Hematopoietic multipotent progenitor cell (in vitro differentiated cells): ENCODE results near the gene CERS3. TPM values are rescaled to one million over a fixed set of nuclear protein-coding genes. Genes with fewer than 3 reads are reported as not detected.

Experiments
- DNase-seq, 3 donors: peaks; one replicate each; pipeline ENCODE4 v3.0.0-alpha.2; 2011 to 2015; ENCODE audit warnings: low read depth in 2 of 3, low spot score in 2 of 3
- small RNA-seq: library from RNA; depleted of rRNA; stranded (forward); fragments of <200 nt; gene quantifications from one replicate; pipeline ENCODE3, GENCODE V24; 2012
- total RNA-seq: library from RNA; depleted of rRNA; stranded (reverse); fragments of >200 nt; gene quantifications from one replicate; pipeline ENCODE4 v1.2.3, GENCODE V29; 2012

CERS3 gene
- total RNA-seq, 1 donor, result under 0.01 TPM

GRCh38 chr15:100385300-100386050 is 143.3 kb downstream of the CERS3 start:
- DNase-seq, result no peak

- DNase-seq, result no peak
Measured at GRCh38 chr15:100384108-100384410, 144.7 kb downstream of the CERS3 start.

GRCh38 chr15:100383302-100384107 is 145.2 kb downstream of the CERS3 start:
- peak in 2 of 3 donors; percentile 3 to 27 for DNase-seq

GRCh38 chr15:100373942-100374341 is 154.8 kb downstream of the CERS3 start:
- no peak for DNase-seq

- no peak for DNase-seq
Measured at GRCh38 chr15:100373120-100373896, 155.4 kb downstream of the CERS3 start.

GRCh38 chr15:100372739-100373119 is 156.0 kb downstream of the CERS3 start:
- no peak for DNase-seq

- DNase-seq, result no peak
Measured at GRCh38 chr15:100355342-100355741, 173.4 kb downstream of the CERS3 start.

GRCh38 chr15:100353449-100353848 is 175.3 kb downstream of the CERS3 start:
- DNase-seq, result peak in 1 of 3 donors; percentile 22

- no peak for DNase-seq
Measured at GRCh38 chr15:100350434-100351226, 178.1 kb downstream of the CERS3 start.

Small RNA genes lying within 50 kb of the gene (small RNA-seq; reads per million reads assigned to genes)
- not detected for gene RNU6-181P
- gene RNU6-322P, result not detected

Other genes starting within 250 kb of the CERS3 start
- gene ADAMTS17, start 187.0 kb downstream of the CERS3 start, total RNA-seq, result under 0.01 TPM
- 16.2 TPM for gene LINS1, start 73.2 kb upstream of the CERS3 start, total RNA-seq
- gene ASB7, start 73.6 kb upstream of the CERS3 start, total RNA-seq, result 14.8 TPM